DMS153 treated with DMSO at 0.1 percent for 48 hours (cell line): ENCODE measurements around the gene OR1D5.
"Not testable (repeated sequence)": the region's sequence is repeated elsewhere in the genome, so short reads cannot be mapped to it uniquely, and the experiment has no call there.

Experiments used
- DNase-seq: peaks from one replicate; lab custom pipeline; 2025; ENCODE audit not compliant: unreplicated experiment; lab: John Stamatoyannopoulos, UW

OR1D5 gene, protein sequence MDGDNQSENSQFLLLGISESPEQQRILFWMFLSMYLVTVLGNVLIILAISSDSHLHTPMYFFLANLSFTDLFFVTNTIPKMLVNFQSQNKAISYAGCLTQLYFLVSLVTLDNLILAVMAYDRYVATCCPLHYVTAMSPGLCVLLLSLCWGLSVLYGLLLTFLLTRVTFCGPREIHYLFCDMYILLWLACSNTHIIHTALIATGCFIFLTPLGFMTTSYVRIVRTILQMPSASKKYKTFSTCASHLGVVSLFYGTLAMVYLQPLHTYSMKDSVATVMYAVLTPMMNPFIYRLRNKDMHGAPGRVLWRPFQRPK

DNA sequence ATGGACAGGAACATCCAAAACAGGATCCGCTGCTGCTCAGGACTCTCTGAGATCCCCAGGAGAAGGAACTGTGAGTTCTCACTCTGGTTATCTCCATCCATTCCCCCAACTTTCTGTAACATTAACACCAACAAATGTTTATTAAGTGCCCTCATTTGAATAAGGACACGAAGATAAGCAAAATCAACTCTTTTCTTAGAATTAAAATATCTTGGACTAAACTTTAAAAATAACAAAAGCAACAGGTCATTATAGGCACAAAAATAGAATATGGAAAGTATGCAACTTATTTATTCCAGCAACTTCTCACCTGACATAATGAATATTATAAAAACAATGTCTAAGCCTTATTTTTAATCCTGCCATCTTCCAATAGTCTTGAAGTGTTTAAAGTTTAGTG lies at the start of gene OR1D5:
OR1D5 (minus strand) TSS at position 101 of the 400 bp plus-strand sequence; CDS start at position 101, 0 bp downstream.
- DNase-seq: not testable (repeated sequence)

DNA sequence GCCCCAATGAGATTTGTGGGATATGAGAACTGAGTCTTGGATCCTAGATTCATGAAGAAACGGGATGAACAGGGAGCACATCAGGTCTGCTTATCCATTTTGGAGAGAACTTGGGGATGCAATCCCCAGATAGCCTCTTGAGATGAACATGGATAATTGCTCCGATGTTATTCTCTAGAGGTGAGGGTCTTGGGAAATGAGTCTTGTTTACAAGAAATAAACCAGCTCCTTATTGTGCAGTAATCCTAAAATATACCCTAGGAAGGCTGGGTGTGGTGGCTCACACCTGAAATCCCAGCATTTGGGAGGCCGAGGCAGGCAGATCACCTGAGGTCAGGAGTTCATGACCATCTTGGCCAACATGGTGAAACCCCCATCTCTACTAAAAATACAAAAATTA lies 40.9 kb upstream of the OR1D5 start, which contains the start of gene OR1D2:
OR1D2 (minus strand) TSS at position 101 of the 400 bp plus-strand sequence. CDS start 11,426 bp downstream, outside the sequence.
- no peak for DNase-seq

DNA sequence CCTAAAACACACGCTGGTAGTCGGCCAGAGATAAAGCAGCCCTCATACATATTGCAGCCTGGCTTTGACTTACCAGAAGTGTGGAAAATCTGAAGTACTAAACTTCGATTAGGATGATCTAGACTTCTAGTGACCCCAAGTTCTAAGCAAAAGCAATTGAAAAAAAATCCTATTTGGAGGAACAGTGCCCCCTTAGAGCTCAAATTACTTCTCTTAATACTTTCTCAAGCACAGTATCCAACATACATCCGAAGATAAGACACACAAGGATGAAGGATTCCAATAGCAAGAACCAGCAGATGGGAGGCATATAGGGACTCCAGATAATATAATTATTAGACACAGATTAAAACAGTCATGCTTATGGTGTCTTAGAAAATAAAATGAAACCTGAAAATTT lies 10.4 kb upstream of the OR1D5 start:
- not testable (repeated sequence) for DNase-seq

DNA sequence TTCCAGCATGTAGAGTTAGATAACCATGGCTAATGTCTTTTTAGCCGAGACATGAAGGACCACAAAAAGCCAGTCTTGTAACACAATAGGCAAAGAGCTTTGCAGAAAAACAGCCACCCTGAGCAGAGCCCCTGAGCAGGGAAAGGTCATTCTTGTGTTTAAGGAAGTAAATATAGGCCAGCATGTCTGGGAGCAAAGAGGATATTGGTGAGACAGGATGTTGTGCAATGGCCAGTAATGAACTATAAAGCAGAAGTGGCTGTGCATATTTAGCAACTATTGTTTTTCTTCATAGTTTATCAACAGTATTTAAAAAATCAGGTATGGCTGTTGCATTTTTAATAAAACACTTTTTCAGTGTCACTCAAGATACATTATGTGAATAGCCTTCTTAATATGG lies 1.8 kb upstream of the OR1D5 start:
- not testable (repeated sequence) for DNase-seq

DNA sequence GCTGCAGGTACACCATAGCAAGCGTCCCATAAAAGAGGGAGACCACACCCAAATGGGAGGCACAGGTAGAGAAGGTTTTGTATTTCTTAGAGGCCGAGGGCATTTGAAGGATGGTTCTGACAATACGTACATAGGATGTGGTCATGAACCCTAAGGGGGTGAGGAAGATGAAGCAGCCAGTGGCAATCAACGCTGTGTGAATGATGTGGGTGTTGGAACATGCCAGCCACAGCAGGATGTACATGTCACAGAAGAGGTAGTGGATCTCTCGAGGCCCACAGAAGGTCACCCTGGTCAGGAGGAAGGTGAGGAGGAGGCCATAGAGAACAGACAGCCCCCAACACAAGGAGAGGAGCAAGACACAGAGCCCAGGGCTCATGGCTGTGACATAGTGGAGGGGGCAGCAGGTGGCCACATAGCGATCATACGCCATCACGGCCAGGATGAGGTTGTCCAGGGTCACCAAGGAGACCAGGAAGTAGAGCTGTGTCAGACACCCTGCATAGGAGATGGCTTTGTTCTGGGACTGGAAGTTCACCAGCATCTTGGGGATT lies 506 bp downstream of the OR1D5 start:
- DNase-seq: not testable (repeated sequence)

DNA sequence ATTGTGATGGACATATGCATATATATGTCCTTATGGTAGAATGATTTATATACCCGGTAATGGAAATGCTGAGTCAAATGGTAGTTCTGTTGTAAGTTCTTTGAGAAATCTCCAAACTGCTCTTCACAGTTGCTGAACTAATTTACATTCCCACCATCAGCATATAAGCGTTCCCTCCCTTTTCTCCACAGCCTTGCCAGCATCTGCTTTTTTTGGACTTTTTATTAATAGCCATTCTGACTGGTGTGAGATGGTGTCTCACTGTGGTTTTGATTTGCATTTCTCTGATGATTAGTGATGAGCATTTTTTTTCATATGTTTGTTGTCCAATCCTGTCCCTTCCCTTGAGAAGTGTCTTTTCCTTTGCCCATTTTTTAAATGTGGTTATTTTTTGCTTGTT lies 8.5 kb downstream of the OR1D5 start:
- DNase-seq: not testable (repeated sequence)

DNA sequence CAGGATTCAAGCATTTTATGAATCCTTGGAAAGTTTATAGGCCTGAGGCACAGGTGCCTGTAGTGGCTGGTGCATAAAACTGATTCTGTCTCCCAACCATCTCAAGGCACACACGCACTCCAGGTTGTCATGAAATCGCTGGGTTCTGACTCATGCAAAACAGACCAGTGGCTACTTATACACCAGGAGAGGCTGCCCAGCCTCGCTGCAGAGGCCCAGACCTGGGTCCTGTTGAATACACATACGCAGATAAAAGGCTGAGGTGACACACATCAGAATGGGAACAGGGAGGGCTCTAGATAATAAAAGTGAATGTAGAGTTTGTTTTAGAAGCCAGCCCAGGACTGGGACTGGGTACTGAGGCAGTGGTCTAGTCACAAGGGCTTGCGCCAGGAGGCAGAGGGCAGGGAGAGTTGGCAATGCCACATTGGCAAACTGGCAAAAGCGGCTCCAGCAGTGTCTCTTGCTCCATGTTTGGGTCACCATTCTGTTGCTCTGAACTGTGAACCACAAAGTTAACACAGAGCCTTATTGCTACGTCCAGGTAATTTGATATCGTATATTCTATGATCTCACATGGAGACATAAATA lies 13.6 kb downstream of the OR1D5 start:
- no peak for DNase-seq

DNA sequence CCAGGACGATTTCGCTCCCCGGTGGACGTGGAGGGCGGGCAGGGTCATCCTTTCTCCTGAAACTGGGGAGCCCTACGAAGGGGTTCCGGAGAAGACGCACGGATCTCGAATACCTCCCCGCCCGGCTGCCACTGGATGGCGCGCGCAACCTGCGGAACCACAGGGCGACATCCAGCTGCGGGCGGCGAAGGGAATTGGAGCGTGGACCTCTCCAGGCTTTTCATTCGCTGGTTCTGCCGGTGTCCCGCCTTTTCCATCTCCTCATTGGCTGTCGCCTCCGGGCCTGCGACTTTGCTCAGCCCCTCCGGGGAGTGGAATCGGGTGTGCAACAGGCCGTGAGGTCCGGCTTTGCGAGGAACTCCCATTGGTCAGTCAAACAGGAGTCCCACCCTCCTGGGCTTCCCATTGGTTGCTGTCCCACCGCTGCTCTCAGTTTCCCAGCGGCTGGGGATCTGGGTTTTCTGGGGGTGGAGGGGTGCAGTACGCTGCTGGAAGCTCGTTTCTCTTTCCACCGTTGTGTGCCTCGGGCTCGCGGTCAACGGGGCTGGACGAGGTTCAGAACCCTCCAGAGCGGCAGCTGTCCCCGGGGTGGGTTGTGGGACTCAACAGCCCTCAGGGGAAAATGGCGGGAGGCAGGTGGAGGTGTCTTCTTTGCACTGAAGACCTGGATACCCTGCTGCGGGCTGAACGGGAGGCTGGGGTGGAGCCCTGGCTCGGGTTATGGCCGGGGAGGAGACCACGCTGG lies 14.5 kb downstream of the OR1D5 start:
- DNase-seq: peak; percentile 67

DNA sequence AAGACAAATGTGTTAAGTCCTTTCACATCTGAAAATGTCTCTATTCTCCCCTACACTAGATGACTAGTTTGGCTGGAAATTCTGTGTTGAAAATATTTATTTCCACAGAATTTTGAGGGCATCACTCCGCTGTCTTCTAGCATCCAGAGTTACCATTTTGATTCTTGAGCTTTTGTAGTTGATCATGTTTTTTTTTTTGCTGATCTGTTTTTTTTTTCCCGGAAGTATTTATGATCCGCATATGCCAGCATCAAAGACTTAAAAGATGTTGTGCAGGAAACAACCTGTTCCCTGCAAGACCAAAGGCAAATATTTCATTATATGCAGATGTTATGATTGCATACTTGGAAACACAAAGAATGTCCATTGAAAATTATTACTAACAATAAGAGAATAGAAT lies 16.7 kb downstream of the OR1D5 start:
- DNase-seq: no peak

DNA sequence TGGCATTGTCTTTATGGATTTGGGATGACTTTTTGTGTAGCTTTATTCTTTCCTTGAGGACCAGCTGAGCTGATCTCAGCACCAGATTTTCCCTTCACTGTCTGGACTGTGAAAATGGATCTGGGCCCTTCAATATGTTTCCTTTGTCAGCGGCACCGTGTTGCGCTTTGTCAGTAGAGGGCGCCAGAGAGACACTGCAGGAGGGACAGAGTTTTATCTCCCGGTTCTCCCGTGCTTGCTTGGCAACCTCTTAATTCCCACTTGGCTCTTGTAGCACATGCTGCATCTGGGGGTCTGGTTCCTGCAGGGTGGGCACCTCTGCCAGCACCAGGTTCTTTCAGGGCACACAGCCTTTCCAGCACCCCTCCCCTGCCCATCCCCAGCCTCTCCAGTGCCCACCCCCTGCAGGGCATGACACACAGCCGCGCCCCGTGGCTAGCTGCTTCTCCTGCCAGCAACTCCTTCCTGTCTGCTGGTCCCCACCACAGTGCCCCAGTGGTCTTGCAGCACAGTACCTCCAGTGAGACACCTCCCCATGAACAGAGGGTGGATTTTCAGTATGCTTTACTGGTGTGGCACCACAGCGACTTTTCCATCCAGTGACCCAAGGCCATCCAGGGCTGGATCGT lies 19.6 kb downstream of the OR1D5 start:
- DNase-seq: no peak

DNA sequence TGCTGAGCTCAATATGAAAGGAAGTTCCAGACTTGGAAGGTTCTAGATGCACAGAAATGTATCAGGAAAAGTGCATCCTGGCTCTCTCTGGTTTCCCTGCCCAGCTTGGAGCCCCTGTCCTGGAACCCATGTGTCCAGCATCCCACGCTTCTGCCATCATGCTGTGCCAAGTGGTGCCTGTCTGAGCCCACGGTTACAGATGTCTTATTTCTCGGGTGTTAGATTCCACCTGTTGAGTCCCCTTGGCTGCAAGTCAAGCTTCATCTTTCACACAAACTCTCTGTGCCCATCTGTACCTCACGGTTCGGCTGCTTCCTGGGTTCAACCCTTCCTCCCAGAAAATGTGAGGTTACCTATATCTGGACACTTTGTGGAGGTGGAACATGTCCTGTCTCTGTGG lies 22.5 kb downstream of the OR1D5 start:
- DNase-seq: no peak

DNA sequence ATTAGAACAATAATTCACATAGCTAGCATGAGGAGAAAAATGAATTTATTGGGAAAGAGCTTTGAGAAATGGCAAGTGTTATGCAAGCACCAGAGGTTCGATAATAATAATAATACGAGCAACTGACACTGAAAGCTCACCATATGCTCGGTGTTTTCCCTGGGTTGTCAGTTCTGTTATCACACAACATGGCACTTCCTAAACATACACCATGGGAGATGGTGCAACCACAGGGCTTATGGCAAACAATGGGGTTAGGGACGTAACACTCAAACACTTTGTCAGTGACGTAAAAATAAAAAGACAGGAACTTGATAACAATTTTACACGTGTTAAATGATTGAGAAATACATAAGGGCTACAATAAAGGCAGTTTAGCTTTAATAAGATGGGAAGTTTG lies 23.7 kb downstream of the OR1D5 start:
- DNase-seq: no peak

DNA sequence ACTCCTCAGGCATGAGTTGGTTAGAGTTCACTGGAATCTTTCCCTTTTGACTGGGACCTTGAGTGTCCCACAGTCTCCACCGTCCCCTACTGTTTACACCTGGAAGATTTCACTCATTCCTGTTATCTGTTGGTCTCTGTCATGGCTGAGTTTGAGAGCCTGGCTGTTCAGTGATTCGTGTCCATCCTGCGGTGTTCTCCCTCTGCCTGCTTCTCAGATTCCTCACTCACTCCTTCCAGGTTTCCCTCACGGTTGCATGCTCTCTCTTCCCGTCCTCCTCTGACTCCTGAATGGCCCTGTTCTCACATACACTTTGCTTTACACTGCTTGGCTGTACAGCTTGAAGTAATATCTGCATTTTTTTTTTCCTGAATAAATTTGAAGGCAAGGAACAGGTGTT lies 24.5 kb downstream of the OR1D5 start:
- DNase-seq: no peak

DNA sequence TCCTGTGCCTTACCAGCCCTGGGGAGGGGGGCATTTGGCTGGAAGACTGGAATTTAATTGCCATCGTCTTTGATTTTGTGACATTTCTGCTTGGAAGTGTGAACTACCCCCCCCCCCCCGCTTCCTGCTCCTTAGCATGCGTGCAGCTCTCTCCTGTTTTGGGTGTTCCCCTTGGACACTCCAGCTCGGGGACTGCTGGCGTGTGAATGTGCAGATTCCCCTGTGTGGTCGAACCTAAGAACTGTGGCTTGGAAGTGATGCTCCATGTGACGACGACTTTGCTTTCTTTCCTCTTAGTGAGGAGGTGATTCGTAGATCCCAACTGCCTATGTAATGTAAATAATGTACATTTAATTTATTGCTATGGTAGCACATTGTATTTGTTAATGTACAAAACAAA lies 26.1 kb downstream of the OR1D5 start:
- no peak for DNase-seq

DNA sequence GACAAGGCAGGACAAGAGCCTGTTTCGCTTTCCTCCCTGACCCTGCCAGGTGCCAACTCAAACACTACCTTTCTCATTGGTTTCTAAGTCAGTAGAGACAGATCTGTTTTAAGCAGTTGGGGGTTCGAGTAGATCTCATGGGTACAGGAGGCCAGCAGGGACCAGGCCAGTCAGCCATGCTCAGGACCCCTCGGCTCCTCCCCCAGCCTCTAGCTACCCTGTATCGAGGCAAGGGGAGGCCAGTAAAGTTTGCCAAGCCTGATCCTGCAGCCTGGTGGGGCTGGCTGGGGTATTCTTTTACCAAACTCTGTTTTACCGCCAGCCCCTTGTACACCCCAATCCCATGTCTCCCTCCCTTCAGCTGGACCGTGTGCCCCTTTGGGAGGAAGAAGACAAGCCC lies 26.6 kb downstream of the OR1D5 start:
- DNase-seq: no peak

DNA sequence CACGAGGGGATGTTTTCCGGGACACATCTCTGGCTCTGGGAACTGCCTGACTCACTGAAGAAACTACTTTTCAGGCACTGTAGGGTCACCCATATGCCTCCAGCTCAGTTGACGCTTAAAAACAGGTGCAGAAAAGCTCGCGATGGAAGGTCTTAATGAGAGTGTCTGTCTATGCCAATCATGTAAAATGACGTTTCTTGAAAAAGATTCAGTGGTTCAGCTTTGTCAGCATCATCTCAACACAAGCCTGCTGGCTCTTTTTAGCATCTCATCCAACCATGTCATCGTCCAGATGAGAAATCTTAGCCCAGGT lies 27.5 kb downstream of the OR1D5 start:
- DNase-seq: no peak

DNA sequence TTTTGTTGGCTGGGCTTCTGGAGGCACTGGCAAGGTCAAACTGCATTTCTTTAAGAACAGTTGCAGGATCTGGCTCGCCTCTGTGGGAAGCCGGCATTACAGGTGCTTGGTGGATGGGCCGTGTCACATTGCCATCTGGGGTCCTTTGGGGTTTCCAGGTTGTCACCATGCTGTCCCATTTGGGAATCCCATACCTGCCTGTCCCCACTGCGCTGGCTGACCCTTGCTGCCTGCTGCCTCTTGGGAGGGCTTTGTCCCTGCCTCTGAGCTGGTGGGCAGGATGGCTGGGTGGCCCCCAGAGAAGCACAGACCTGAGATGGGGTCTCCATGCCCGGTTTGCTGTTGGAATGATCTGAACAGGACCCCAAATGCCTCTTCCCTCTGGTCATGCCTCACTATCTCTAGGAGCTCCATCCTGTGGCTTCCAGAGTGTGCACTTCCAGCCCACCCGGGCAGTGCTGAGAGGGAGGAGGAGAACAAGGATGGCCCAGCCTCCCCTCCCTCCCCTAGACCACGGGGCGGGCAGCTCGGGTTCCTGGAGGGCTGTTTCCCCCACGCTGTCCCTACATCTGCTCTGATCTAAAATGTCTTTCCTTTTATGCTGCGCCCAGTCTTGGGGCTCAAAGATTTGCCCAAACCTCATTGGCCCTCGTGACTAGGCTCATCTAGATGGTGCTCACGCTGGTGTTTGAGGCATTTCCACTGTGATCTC lies 28.0 kb downstream of the OR1D5 start:
- no peak for DNase-seq

DNA sequence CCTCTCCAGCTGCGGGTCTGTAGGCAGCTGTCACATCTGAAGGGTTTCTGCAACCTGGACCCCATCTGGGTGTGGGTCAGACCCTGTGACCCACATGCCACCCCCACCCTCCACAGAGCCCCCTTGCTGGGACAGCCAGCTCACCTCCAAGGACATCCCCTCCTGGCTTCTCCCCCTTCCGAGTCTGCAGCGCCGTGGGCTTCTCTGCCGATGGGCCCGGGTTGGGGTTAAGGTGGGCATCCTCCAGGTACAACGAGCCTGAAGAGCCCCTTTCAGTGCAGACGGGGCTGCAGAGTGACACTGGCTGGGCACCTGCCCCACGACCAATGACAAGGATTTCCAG lies 28.9 kb downstream of the OR1D5 start:
- DNase-seq: no peak

DNA sequence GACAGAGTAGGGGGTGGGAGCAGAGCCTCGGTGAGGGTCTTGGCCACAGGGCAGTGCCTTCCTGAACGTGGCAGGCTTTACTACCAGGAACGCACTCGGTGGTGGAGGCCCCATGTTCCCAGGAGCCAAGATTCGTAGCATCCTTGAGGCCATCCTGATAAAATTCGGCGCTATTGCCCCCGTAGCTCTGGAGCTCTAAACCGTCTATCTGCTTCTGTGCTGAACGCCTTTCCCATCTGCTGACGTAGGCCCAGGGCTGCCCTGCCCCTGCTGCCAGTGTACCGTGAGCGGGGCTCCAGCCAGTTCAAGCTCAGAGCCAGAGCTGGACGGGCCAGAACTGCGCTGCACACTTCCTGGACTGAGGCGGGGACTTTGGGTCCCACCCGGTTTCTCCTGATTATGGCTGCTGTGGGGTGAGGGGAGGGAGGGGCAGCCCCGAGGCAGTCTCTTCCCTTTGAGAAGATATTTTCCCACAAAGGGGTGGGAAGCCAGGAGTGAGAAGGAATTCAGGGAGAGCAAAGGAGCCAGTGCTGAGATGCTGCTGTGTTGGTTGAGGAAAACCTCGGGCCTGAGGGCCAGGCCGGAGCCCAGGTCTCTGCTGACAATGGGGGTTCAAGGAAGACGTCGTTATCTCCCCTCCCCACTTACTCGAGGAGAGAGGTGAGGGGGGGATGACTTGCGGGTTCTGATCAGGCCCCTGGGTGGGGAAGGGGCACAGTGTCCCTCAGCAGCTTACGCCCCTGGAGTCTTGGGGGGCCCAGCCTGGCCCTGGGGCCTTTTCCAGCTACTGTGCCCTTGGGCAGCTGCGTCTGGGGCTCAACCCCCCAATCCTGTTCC lies 29.4 kb downstream of the OR1D5 start:
- DNase-seq: no peak

DNA sequence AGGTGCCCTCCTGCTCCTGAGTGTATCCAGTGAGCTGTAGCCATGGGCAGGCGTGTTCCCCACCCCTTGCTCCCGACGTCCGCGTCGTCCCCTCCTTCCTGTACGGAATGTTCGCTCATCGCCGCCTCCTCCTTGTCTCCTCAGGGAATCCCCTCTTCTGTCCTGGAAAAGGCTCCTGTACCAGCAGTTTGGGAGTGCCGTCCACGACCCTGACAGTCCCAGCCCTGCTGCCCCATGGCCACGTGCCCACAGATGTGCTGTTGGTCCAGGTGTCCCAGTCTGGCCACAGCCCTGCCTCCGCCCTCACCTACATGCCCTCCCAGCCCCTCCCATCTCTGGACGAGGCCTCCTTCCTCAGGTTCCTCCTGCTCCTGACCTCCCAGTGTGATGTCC lies 30.2 kb downstream of the OR1D5 start:
- no peak for DNase-seq
